ENCODE measurements around the gene GPLD1.
"Not testable (repeated sequence)": the region's sequence is repeated elsewhere in the genome, so short reads cannot be mapped to it uniquely, and the experiment has no call there.

The GPLD1 gene

DNA sequence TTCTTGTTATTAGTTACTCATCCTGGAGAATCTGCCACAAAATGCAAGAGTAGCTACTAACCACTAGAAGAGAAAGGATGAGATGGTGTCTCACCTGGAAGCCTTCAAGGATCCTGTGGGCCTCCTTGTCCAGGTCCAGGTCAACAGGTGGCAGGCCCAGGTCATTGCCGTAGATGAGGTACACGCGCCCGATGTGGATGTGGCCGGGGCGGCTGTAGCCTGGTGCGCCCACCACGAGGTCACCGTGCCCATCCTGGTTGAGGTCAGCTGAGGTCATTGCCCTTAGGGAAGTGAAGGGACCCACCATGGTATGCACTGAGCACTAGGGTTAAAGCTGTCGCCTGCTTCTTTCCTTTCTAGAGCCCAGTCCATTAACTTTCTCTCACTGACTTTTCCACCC lies 35.5 kb downstream of the GPLD1 start:
- no peak for DNase-seq (ENCODE audit: low spot score)

DNA sequence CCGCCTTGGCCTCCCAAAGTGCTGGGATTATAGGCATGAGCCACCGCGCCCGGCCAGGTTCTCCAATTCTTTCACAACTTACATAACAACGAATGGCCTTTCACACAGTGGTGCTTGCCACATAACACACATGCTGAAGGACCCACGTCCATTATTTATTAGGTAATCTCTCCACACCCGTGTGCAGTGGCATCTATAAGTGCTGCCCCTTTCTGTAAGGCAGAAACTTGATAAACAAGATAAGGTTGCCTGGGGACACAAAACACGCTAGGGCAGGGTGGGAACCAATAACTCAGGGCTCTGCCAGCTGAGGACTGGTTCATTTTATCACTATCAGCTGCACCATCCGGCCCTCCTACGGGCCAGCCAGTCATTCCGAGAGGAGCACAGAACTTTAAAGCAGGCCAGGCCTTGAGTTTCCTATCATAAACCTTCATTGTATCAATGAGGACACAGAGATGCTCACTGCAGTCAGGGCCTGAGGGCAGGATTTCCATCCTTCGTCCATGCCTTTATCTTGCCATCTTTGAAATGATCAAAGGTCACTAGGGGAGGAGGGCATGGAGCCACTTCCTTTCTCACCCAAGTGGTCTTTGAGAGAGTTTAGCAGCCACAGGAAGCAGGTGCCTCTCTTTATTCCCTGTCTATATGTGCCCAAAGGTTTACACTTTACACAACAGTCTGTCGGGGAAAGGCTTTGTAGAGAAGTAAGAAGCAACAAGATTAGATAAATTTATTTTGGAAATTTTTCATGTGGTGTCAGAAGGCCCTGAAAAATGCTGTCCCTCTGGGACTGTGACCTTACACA lies 37.6 kb downstream of the GPLD1 start:
- peak; percentile 88 for DNase-seq (ENCODE audit: low spot score)

DNA sequence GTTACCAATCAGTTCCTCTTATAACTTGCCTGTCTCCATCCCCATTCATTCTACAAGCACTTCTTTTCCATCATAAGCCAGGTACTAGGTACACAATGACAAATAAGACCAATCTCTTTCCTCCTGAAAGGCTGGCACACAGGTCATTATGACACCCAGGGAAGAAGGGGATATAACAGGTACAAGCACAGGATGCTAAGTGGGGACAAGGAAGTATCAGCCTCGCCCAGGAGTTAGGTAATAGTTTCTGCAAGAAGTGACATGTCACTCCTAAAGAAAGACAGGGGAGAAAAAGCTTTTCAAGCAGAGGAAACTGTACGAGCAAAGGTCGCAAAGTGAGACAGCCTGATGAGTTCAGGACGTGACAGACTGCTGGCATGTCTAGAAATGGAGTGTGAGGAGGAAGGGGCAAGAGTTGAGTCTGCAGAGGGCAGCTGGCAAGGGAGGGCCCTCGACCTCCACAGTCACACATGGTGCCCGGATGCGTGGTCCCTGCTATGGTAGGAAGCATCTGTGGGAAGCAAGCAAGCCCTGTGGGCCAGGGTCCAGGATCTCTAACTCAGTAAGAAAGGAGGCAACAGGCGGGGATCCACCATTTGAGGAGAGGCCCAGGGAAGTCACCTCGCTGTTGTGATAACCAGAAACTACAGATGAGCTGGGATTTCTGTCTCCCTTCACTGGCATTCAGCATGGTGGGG lies 40.4 kb downstream of the GPLD1 start:
- DNase-seq (ENCODE audit: low spot score), result no peak

DNA sequence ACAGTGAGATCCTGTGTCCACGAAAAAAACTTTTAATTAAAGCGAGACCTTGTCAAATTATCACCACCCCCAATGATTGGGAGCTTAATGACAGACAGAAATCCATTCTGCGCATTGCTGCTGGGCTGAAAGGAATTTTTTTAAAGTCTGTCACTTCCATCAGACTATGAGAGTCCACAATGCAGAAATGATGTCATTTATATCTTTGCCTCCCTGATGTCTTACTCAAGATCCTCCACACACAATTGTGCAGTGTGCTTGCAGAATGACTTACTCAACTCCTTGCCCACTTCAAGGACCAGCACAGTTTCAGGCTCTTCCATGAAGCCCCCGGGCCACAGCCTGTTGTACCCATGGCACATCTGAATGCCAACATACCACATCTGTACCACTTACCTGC lies 41.0 kb downstream of the GPLD1 start:
- no peak for DNase-seq (ENCODE audit: low spot score)

DNA sequence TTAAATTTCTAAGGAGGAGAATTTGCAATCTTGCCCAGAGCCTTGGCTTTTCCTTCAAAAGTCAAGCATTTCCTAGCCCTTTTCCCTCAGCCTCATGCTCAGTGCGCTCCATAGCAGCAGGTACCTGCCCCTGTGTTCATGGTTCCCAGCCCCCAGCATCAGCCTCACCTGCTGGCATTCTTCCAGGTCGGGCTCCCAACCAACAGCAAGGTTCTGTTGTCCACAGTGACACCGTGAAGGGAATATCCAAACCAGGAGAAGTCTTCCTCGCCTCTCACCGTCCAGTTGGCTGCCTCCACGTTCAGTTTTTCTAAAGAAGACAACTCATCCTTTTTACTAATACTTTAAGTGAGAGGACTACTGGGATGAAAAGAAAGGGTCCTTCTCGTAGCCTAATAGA lies 42.7 kb downstream of the GPLD1 start:
- no peak for DNase-seq (ENCODE audit: low spot score)

DNA sequence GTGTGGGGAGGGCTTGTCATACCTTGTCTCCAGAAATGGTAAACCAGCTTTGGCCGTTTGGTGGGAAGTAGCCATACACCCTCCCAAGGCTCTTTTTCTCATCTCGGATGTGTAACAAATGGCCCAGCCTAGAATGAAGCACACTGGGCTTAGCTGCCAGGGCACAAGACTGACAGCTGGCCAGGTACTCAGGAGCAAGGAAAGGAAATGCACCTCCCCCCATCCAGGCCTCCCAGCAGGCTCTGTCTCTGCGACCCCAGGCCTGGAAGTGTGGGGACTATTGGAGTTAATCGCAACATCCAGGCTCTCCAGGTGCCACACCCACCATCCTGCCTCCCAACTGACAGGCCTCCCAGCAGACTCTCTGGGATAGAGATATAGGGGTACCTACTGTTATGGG lies 43.7 kb downstream of the GPLD1 start:
- no peak for DNase-seq (ENCODE audit: low spot score)

DNA sequence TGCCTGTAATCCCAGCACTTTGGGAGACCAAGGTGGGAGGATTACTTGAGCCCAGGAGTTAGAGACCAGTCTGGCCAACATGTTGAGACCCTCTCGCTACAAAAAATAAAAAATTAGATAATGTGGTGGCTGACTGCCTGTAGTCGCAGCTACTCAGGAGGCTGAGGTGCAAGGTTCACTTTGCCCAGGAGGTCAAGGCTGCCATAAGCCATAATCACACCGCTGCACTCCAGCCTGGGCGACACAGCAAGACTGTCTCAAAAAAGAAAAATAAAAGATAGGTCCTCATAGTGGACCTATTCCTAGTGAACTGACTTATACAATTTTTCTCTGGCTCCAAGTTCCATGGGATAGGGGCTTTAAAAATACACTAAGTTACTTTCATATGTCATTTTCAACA lies 44.8 kb downstream of the GPLD1 start:
- no peak for DNase-seq (ENCODE audit: low spot score)

DNA sequence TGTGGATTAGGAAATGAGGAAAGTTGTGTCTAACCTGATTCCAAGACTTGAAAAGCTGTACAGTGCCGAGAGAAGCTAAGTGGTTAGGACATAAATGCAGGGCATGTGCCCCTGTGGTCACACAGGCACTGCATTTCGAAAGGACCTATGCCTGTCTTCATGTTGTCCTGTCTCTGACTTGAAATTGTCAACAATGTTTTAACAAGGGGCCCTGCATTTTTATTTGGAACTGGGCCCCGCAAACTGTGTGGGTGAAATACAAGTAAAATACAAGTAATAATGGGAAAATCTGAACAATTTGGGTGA lies 47.8 kb downstream of the GPLD1 start:
- DNase-seq (ENCODE audit: low spot score), result no peak

DNA sequence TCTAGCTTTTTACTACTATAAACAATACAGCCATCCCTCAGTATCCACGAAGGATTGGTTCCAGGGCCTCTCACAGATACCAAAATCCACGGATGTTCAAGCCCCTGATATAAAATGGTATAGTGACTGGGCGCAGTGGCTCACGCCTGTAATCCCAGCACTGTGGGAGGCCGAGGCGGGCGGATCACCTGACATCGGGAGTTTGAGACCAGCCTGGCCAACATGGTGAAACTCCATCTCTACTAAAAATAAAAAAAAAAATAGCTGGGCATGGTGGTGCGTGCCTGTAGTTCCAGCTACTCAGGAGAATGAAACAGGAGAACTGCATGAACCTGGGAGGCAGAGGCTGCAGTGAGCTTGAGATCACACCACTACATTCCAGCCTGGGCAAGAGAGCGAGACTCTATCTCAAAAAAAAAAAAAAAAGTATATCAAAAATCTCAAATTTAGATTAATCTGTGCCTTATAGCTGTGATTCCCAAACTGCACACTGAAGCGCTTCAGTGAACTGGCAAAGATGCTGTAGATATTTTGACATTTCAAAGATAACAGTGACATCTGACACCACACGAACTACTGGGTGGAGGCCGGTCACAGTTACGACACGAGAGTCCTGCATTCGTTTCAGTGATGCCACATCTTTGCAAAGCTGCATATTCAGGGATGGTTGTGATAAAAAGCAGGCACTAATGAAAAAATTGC lies 48.3 kb downstream of the GPLD1 start:
- no peak for DNase-seq (ENCODE audit: low spot score)

DNA sequence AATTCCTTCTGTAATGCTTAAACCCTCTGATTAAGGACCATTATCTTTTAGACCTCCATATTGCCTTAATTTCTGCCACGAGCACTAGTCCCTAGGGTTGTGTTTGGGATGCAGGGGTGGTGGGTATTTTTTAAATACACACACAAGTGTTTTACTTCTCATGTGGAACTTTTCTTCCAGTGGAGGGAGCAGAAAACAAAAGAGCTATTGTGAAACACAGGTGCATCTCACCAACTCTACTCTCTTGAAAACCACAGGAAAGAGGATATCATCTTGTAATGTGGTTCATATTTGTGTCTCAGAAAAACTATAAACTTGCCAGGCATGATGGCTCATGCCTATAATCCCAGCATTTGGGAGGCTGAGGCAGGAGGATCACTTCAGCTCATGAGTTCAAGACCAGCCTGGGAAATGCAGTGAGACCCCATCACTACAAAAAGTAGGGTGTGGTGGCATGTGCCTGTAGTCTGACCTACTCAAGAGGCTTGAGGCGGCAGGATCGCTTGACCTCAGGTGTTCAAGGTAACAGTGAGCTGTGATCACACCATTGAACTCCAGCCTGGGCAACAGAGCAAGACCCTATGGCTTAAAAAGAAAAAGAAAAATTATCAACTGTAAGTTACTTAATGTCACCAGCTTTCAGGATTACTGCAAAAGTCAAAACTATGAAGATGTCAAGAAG lies 49.4 kb downstream of the GPLD1 start:
- DNase-seq (ENCODE audit: low spot score), result no peak

DNA sequence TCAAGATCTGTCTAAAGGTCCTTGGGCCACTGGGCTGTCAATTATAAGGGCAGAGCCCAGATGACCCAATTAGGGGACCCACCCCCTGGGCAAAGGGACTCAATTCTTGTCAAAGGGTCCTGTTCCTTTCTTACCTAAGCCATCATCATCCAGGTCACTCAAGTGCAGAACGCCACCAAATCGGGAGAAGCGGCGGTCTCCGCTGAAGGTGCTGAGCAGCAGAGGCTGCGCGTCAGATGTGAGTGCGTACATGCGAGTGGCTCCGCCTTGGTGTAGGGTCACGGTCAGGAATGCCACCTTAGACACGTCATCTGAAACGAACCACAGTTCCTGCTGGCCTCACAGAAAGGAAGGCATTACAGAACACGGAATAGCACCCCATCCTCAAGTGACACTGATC lies 52.4 kb downstream of the GPLD1 start:
- no peak for DNase-seq (ENCODE audit: low spot score)

DNA sequence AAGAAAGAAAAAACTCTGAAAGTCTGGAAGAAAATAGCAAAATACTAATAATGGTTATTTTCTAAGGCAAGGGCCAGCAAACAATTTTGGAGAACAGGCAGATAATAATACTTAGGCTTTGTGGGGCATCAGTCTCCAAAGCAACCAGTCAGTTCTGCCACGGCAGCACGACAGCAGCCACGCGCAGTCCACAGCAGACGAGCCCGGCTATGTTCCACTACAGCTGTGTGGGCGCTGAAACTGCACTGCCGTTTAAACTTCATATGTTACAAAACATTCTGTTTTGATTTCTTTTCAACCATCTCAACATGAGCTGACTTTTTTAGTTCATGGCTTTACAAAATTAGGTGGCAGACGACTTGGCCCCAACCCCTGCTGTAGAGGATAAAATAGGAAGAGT lies 56.8 kb downstream of the GPLD1 start:
- no peak for DNase-seq (ENCODE audit: low spot score)

DNA sequence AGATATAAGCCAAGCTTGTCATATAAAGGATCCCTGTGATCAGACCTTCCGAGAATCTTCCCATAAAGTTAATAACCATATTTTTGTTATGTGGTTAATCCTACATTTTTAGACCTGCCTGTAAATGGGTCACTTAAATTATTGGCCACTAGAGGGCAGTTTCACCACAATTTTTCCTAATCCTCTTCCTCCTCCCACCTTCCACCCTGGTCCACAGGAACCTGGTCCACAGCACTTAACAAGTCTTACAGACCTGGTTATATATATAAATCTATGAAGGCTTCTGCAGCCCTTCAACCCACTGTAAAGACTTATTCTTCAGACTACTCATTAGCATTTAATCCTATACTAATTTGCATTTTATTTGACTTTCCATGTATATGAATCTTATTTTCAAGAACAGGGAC lies 58.3 kb downstream of the GPLD1 start:
- peak; percentile 82 for DNase-seq (ENCODE audit: low spot score)

DNA sequence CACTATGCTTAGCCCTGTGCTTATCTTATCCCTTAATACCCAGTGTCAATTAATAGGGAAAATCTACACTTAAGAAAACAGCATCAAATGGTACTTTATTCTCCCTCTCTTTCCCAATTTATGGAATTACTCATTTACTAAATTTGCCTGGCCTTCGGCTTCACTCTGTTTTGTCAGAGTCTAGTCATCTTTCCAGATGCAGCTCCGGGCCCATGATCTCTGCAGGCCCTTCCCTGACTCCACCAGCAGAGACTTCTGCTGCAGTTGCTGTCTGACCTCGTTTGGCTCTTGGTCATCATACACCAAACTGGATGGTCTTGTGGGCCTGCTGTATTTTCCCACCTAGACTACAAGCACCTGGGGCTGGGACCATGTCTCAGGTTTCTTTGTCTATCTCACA lies 59.3 kb downstream of the GPLD1 start:
- no peak for DNase-seq (ENCODE audit: low spot score)

DNA sequence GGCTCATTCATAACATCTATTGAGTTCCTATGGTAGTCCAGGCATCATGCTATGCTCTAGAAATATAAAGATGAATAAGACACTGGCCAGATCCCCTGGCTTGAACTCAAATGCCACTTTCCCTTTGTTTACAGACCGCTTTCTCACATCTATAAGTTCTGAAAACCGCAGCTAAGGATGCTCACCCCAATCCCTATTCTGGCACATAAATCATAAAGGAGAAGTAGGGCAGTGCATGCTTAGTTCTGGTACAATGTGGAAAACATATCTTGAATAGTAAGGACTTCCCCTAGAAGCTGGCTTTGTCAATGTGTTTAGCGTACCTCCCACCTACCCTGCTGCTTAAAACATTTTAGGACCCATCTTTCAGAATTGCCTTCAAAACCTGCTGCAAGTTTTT lies 60.2 kb downstream of the GPLD1 start:
- DNase-seq (ENCODE audit: low spot score), result no peak

DNA sequence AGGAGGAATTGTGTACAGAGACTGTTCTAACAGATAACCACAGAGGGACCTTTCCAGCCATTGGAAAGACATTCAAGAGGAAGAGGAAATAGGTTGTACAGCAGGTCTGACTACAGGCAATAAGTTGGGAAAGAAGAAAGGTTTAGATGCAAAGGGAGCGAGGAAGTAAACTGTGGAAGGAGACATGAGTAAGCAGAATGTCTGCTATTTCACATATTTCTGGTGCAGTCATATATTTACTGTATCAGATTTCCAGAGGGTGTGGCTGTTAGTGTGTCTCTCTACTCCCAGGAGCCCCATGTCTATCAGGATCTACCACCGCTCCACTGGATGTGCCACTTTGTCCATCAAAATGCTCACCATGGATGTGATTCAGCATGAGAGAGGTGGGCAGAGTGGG lies 60.8 kb downstream of the GPLD1 start:
- peak; percentile 23 for DNase-seq (ENCODE audit: low spot score)

DNA sequence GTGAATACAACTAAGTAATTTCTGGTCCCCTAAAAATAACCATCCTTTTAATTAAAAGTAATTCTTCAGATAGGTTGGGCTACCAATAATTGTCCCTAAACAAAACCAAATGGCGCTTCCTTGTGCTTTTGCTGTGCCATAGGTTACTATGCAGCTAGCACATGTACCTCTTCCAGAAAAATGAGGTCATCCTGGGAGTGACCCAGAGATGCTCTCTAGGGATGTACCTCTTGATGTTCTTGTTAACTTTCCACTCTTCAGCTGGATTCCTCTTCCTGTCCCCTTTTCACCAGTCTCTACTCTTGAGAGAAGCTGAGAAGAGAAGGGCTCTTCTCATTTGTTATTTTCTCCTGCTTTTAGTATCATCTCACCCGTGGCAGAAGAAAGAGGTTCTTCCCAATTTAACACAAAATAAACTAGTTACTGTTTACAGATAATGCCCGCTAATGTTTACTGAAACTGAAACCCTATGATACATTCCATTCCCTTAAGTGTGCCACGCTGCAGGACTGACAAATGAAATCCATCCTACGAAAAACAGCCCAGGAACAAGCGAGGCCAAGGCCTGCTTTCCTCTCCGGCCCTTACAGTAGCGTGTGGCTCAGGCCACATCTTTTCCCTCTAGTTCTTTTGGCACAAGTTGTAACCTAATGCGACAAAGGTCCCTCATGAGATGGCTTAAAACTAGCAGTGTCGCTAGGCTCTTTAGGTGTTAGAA lies 62.5 kb downstream of the GPLD1 start:
- DNase-seq (ENCODE audit: low spot score), result no peak

DNA sequence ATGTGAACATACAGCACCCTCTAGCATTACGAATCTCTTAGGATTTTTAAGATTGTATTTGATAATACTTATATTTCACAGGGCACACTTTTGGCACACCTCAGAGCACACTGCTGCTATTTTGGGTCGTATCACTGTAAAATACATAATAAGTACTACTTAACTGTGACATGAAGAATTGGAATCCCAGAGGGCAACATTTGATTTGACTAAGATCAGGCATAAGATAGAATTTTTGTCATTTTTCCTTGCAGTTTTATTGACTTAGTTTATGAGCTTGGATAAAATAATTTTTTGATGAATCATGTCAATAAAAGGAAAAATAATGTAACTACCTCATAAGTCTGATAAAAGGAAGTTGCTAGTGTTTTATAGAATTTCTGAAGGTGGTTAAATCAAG lies 64.3 kb downstream of the GPLD1 start:
- no peak for DNase-seq (ENCODE audit: low spot score)

DNA sequence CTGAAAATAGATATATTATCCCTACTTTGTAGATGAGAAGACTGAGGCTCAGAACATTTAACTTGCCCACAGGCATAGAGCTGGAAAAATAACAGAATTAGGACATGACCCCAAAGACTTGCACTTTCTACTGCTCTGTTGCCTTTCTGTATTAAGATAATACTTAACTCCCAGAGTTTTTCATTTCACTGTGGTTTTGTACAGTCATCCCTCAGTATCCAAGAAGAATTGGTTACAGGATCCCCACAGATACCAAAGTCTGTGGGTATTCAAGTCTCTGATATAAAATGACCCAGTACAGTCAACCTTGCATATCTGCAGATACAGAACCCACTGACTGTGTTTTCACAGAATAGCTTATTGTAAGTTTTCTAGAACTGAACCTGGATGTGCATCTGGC lies 69.9 kb downstream of the GPLD1 start:
- no peak for DNase-seq (ENCODE audit: low spot score)

DNA sequence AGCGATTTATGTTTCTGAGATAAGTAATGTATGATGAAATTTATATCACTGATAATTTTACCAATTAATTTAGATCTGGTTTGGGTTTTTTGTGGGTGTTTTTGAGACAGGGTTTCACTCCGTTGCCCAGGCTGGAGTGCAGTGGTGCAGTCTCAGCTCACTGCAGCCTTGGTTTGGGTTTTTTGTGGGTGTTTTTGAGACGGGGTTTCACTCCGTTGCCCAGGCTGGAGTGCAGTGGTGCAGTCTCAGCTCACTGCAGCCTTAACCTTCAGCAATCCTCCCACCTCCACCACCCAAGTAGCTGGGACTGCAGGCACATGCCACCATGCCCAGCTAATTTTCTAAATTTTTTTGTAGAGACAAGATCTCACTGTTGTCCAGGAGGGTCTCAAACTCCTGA lies 73.6 kb downstream of the GPLD1 start:
- no peak for DNase-seq (ENCODE audit: low spot score)

DNA sequence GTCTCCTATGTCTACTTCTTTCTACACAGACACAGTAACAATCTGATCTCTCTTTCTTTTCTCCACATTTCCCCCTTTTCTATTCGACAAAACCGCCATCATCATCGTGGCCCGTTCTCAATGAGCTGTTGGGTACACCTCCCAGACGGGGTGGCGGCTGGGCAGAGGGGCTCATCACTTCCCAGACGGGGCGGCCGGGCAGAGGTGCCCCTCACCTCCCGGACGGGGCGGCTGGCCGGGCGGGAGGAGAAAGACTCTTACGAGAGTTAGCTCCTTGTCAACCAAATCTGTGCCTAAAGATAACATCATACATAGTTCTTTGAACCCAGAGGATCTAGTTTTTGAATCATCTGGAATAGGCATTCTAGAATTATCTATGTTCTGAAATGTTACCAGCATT lies 74.8 kb downstream of the GPLD1 start:
- DNase-seq (ENCODE audit: low spot score), result not testable (repeated sequence)

DNA sequence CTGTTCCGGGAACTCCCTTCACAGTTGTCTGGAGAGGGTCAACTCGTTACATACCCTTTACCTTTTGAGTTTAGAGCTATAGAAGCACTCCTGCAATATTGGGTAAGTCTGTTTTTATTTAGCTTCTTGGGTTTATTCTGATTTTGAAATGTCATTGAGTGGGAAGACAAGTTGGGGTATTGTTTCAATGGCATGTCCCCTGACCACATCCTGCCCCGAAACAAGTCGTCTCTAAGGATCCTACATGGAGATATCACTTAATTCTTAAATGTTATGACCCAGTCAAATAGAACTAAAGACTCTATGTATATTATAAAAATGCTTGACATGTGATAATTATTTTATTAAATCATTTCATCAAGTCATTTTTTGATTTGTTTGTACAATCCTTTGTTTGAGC lies 77.1 kb downstream of the GPLD1 start:
- no peak for DNase-seq (ENCODE audit: low spot score)
